WTC11 (cell line): ENCODE data around the gene IFNGR2. TPM values are rescaled to one million over a fixed set of nuclear protein-coding genes. Genes with fewer than 3 reads are reported as not detected.
"Not testable (repeated sequence)": the region's sequence is repeated elsewhere in the genome, so short reads cannot be mapped to it uniquely, and the experiment has no call there.

Experiments
- ATAC-seq: fragments of 200-7000 bp; cut with Tn5 transposase; 2 replicates; pipeline ENCODE4 v1.10.0; 2021; ENCODE audit warnings: mild to moderate bottlenecking, moderate library complexity
- CTCF ChIA-PET: fragments of 300-600 bp; sonication (Branson Sonifier 250); formaldehyde crosslinking; loops from one replicate; lab custom pipeline; 2021; ENCODE audit warnings: antibody characterized with exemption; lab: Charles Lee
- POLR2A ChIA-PET: fragments of 350-600 bp; sonication (Branson Sonifier 250); formaldehyde crosslinking; loops from one replicate; lab custom pipeline; 2021; ENCODE audit warnings: antibody characterized with exemption; lab: Charles Lee
- DNase-seq: peaks from one replicate; pipeline ENCODE4 v3.0.0; 2021; ENCODE audit warnings: low spot score
- H3K27ac Mint-ChIP-seq: 2 replicates; pipeline ENCODE4 v1.8.0; 2021; ENCODE audit warnings: mixed read lengths
- H3K27me3 Mint-ChIP-seq: 2 replicates; pipeline ENCODE4 v1.8.0; 2021; ENCODE audit warnings: low read depth, mild to moderate bottlenecking, moderate library complexity, mixed read lengths
- H3K36me3 Mint-ChIP-seq: 2 replicates; pipeline ENCODE4 v1.8.0; 2021; ENCODE audit warnings: mixed read lengths
- H3K4me1 Mint-ChIP-seq: 2 replicates; pipeline ENCODE4 v1.8.0; 2022; ENCODE audit warnings: mixed read lengths
- H3K4me3 Mint-ChIP-seq: 2 replicates; pipeline ENCODE4 v1.8.0; 2021; ENCODE audit warnings: mild to moderate bottlenecking, moderate library complexity, mixed read lengths
- H3K9me3 Mint-ChIP-seq: 2 replicates; pipeline ENCODE4 v1.8.0; 2021; ENCODE audit warnings: mixed read lengths
- CREM ChIP-seq: sonication (generic); formaldehyde crosslinking; IDR thresholded peaks from 2 replicates; pipeline ENCODE4 v1.8.1; 2022; ENCODE audit warnings: mild to moderate bottlenecking, missing genetic modification reagents, moderate library complexity
- ETV6 ChIP-seq: sonication (generic); formaldehyde crosslinking; IDR thresholded peaks from 2 replicates; pipeline ENCODE4 v1.8.1; 2022; ENCODE audit warnings: mild to moderate bottlenecking, missing genetic modification reagents
- FOXP1 ChIP-seq: sonication (generic); formaldehyde crosslinking; IDR thresholded peaks from 2 replicates; pipeline ENCODE4 v1.8.0; 2022; ENCODE audit warnings: missing genetic modification reagents, mild to moderate bottlenecking, moderate library complexity, borderline replicate concordance
- MYBL2 ChIP-seq: sonication (generic); formaldehyde crosslinking; IDR thresholded peaks from 2 replicates; pipeline ENCODE4 v1.8.1; 2023; ENCODE audit warnings: mild to moderate bottlenecking, moderate library complexity, missing genetic modification reagents
- SMAD3 ChIP-seq: sonication (generic); formaldehyde crosslinking; IDR thresholded peaks from 2 replicates; pipeline ENCODE4 v1.8.0; 2022; ENCODE audit warnings: missing genetic modification reagents, mild to moderate bottlenecking, borderline replicate concordance
- ZNF138 ChIP-seq: sonication (generic); formaldehyde crosslinking; conservative IDR thresholded peaks from 2 replicates; pipeline ENCODE4 v1.8.1; 2022; ENCODE audit warnings: mild to moderate bottlenecking, moderate library complexity, missing genetic modification reagents
- total RNA-seq: library from RNA; stranded (reverse); gene quantifications from 3 replicates; pipeline ENCODE4 v1.2.3, GENCODE V29; 2021
- TF ChIP-seq, protein P1 (sequence below): sonication (generic); formaldehyde crosslinking; IDR thresholded peaks from 2 replicates; pipeline ENCODE4 v1.8.1; 2023; ENCODE audit warnings: mild to moderate bottlenecking, missing genetic modification reagents, borderline replicate concordance
- TF ChIP-seq, protein P2 (sequence below): sonication (generic); formaldehyde crosslinking; IDR thresholded peaks from 2 replicates; pipeline ENCODE4 v1.8.0; 2023; ENCODE audit warnings: missing genetic modification reagents, mild to moderate bottlenecking, borderline replicate concordance
- TF ChIP-seq, protein P3 (sequence below): sonication (generic); formaldehyde crosslinking; IDR thresholded peaks from 2 replicates; pipeline ENCODE4 v1.8.0; 2022; ENCODE audit warnings: mild to moderate bottlenecking, missing genetic modification reagents

Gene IFNGR2
- total RNA-seq, 1 experiment from 2014 or later: 34.1 TPM

DNA sequence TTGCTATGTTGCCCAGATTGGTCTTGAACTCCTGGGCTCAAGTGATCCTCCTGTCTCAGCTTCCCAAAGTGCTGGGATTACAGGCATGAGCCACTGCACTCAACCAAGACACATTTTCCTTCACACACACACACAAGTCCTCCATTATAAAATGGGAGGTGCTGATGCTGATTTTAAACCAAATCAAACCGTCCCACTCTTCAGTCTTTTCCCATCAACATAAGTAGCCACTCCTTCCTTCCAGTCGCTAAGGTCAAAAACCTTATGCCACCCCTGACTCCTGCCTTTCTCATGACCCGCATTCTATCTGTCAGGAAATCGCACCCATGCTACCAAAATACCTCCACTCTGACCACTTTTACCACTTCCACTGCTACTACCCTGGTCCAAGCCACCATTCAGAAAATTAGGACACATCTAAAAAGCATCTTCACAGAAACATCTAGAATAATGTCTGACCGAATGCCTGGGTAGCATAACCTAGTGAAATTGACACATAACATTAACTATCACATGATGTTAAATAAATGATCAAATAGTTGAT, 28.0 kb upstream of the IFNGR2 start:
- ATAC-seq (no peak), DNase-seq (no peak)
- no peak overlapping the region for H3K27ac Mint-ChIP-seq
- ChIA-PET CTCF (interaction anchor here (0.7 to 2.5 kb wide), 2 partner anchors 14 to 178 kb away, joined by 3 to 10 read pairs; no protein-coding TSS in a partner anchor), POLR2A (no interaction called here)
- H3K9me3 Mint-ChIP-seq: peaks cover 9% of the 10 kb centered on the region
- H3K27me3 Mint-ChIP-seq: no peaks in the 10 kb centered on the region; the same call in 1 of the 2 replicates
- TF ChIP-seq CREM (CRISPR knock-in tag): no peak
- TF ChIP-seq, protein P1, sequence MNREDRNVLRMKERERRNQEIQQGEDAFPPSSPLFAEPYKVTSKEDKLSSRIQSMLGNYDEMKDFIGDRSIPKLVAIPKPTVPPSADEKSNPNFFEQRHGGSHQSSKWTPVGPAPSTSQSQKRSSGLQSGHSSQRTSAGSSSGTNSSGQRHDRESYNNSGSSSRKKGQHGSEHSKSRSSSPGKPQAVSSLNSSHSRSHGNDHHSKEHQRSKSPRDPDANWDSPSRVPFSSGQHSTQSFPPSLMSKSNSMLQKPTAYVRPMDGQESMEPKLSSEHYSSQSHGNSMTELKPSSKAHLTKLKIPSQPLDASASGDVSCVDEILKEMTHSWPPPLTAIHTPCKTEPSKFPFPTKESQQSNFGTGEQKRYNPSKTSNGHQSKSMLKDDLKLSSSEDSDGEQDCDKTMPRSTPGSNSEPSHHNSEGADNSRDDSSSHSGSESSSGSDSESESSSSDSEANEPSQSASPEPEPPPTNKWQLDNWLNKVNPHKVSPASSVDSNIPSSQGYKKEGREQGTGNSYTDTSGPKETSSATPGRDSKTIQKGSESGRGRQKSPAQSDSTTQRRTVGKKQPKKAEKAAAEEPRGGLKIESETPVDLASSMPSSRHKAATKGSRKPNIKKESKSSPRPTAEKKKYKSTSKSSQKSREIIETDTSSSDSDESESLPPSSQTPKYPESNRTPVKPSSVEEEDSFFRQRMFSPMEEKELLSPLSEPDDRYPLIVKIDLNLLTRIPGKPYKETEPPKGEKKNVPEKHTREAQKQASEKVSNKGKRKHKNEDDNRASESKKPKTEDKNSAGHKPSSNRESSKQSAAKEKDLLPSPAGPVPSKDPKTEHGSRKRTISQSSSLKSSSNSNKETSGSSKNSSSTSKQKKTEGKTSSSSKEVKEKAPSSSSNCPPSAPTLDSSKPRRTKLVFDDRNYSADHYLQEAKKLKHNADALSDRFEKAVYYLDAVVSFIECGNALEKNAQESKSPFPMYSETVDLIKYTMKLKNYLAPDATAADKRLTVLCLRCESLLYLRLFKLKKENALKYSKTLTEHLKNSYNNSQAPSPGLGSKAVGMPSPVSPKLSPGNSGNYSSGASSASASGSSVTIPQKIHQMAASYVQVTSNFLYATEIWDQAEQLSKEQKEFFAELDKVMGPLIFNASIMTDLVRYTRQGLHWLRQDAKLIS (CRISPR knock-in tag): no peak
- peaks cover 2% of the 10 kb centered on the region; the same call in 1 of the 2 replicates for H3K4me1 Mint-ChIP-seq
- peaks cover 9% of the 10 kb centered on the region for H3K36me3 Mint-ChIP-seq
- no peak overlapping the region for H3K4me3 Mint-ChIP-seq

DNA sequence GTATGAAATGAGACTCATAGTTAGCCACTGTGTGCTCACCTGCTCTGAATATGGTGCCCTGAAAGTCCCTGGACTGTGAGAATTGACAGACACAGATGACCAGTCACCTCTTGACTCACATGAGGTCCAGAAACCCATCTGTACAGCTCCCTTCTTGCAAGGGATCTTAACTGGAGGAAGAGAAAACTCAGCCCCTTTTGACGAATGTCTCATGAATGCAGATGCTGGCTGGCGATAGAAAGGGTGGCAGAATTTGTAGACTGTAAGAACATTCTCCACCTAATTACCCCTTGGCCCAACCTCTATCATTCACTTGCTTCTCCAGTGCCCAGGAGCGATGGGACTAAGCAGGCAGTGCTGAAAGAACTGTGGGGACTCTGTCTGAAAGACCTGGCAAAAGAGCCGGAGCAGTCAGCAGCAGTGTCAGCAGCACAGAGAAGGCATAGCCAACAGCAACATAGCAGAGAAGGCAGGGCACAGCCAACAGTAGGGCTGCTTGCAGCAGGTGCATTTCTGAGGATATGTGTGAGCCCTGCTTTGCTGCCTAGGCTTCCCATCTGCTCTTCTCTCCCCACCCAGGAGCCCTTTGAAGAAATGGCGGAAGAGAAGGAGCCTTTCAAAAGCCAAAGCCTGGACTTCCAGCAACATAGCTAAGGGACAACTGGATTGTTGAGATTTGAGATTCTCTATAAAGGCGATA, 25.8 kb upstream of the IFNGR2 start:
- ATAC-seq (no peak), DNase-seq (no peak)
- ChIA-PET CTCF (interaction anchor here (1.0 to 2.9 kb wide), 5 partner anchors 8 to 228 kb away, joined by 3 to 10 read pairs (median 4); no protein-coding TSS in a partner anchor), POLR2A (no interaction called here)
- Mint-ChIP-seq H3K27ac (no peak overlapping the region), H3K4me1 (peaks cover 2% of the 10 kb centered on the region; the same call in 1 of the 2 replicates), H3K36me3 (no peaks in the 10 kb centered on the region), H3K27me3 (no peaks in the 10 kb centered on the region), H3K4me3 (no peak overlapping the region), H3K9me3 (no peaks in the 10 kb centered on the region)
- TF ChIP-seq, protein P2, sequence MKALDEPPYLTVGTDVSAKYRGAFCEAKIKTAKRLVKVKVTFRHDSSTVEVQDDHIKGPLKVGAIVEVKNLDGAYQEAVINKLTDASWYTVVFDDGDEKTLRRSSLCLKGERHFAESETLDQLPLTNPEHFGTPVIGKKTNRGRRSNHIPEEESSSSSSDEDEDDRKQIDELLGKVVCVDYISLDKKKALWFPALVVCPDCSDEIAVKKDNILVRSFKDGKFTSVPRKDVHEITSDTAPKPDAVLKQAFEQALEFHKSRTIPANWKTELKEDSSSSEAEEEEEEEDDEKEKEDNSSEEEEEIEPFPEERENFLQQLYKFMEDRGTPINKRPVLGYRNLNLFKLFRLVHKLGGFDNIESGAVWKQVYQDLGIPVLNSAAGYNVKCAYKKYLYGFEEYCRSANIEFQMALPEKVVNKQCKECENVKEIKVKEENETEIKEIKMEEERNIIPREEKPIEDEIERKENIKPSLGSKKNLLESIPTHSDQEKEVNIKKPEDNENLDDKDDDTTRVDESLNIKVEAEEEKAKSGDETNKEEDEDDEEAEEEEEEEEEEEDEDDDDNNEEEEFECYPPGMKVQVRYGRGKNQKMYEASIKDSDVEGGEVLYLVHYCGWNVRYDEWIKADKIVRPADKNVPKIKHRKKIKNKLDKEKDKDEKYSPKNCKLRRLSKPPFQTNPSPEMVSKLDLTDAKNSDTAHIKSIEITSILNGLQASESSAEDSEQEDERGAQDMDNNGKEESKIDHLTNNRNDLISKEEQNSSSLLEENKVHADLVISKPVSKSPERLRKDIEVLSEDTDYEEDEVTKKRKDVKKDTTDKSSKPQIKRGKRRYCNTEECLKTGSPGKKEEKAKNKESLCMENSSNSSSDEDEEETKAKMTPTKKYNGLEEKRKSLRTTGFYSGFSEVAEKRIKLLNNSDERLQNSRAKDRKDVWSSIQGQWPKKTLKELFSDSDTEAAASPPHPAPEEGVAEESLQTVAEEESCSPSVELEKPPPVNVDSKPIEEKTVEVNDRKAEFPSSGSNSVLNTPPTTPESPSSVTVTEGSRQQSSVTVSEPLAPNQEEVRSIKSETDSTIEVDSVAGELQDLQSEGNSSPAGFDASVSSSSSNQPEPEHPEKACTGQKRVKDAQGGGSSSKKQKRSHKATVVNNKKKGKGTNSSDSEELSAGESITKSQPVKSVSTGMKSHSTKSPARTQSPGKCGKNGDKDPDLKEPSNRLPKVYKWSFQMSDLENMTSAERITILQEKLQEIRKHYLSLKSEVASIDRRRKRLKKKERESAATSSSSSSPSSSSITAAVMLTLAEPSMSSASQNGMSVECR (CRISPR knock-in tag): no peak
- no peak for TF ChIP-seq ETV6 (CRISPR knock-in tag)
- no peak for TF ChIP-seq FOXP1 (CRISPR knock-in tag)
- no peak for TF ChIP-seq SMAD3
- no peak for TF ChIP-seq CREM (CRISPR knock-in tag)

DNA sequence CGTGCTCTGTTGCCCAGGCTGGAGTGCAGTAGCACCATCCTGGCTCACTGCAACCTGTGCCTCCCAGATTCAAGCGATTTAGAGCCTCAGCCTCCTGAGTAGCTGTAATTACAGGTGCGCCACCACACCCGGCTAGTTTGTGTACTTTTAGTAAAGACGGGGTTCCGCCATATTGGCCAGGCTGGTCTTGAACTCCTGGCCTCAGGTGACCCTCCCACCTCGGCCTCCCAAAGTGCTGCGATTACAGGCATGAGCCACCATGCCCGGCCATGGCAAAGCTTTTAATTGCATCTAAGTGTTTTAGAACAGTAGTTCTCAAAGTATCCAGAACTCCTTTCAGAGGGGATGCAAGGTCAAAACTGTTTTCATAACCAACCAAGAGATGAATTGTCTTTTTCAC, 25.1 kb upstream of the IFNGR2 start:
- Mint-ChIP-seq H3K9me3 (no peaks in the 10 kb centered on the region), H3K27me3 (no peaks in the 10 kb centered on the region), H3K27ac (no peak overlapping the region), H3K36me3 (no peaks in the 10 kb centered on the region), H3K4me1 (peaks cover 7% of the 10 kb centered on the region), H3K4me3 (no peak overlapping the region)
- POLR2A ChIA-PET: no interaction called here
- no peak for TF ChIP-seq ZNF138
- TF ChIP-seq MYBL2 (CRISPR knock-in tag): no peak
- TF ChIP-seq, protein P3, sequence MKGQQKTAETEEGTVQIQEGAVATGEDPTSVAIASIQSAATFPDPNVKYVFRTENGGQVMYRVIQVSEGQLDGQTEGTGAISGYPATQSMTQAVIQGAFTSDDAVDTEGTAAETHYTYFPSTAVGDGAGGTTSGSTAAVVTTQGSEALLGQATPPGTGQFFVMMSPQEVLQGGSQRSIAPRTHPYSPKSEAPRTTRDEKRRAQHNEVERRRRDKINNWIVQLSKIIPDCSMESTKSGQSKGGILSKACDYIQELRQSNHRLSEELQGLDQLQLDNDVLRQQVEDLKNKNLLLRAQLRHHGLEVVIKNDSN (CRISPR knock-in tag): no peak
- no peak for DNase-seq
- no peak for ATAC-seq
- CTCF ChIA-PET: interaction anchor here (2.9 kb wide), 1 partner anchor 17 kb away, joined by 10 read pairs; no protein-coding TSS in a partner anchor

DNA sequence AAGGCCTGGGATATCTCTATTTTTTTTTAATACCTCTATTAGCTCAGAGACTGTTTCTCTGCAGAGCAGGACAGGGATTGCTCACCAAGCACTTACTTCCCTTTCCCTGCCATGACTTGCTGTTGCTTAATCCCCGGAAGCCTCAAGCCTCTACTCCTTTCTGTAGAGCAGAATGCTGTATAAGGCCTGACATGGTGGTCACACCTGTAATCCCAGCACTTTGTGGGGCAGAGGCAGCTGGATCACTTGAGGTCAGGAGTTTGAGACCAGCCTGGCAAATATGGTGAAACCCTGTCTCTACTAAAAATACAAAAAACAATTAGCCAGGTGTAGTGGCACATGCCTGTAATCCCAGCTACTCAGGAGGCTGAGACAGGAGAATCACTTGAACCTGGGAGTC, 23.3 kb upstream of the IFNGR2 start:
- DNase-seq, H3K27ac Mint-ChIP-seq, POLR2A ChIA-PET, H3K36me3 Mint-ChIP-seq, H3K9me3 Mint-ChIP-seq, H3K27me3 Mint-ChIP-seq, H3K4me3 Mint-ChIP-seq, ATAC-seq: not testable (repeated sequence)
- CTCF ChIA-PET: interaction anchor here (0.6 to 2.9 kb wide), 3 partner anchors 19 to 226 kb away, joined by 3 to 10 read pairs (median 3); no protein-coding TSS in a partner anchor
- H3K4me1 Mint-ChIP-seq: peaks cover 14% of the 10 kb centered on the region
